Measurements from ENCODE around the gene PSMG2.

The PSMG2 gene

GRCh38 chr18:12767580-12768155 lies 64.8 kb downstream of the PSMG2 start:
- DNase-seq: no peak

GRCh38 chr18:12768625-12769024 lies 65.8 kb downstream of the PSMG2 start:
- DNase-seq: no peak

- no peak for DNase-seq
Measured at GRCh38 chr18:12769136-12769535, 66.3 kb downstream of the PSMG2 start.

- no peak for DNase-seq
Measured at GRCh38 chr18:12769644-12770440, 67.0 kb downstream of the PSMG2 start.

GRCh38 chr18:12770469-12771219 lies 67.8 kb downstream of the PSMG2 start:
- no peak for DNase-seq

GRCh38 chr18:12772111-12772510 lies 69.3 kb downstream of the PSMG2 start:
- no peak for DNase-seq

- DNase-seq: no peak
Measured at GRCh38 chr18:12773369-12773768, 70.5 kb downstream of the PSMG2 start.

- no peak for DNase-seq
Measured at GRCh38 chr18:12774982-12775381, 72.1 kb downstream of the PSMG2 start.
